Uterus (tissue), 4 donors: Measurements from ENCODE around the gene ADGRD1. TPM values are rescaled to one million over a fixed set of nuclear protein-coding genes. Genes with fewer than 3 reads are reported as not detected.

Experiments
- DNase-seq, 2 donors: peaks; one replicate each; pipeline ENCODE4 v3.0.0-alpha.2; 2019 to 2020
- H3K27ac ChIP-seq, 2 donors: fragments of 200-600 bp; sonication (generic); 1 replicate in 1 of 2; 2 replicates in 1 of 2; pipeline ENCODE4 v1.5.1; 2016 to 2018
- H3K27me3 ChIP-seq, 2 donors: fragments of 200-600 bp; sonication (generic); one replicate each; pipeline ENCODE4 v1.5.1; 2018 to 2019; ENCODE audit warnings: control low read depth in 1 of 2
- H3K36me3 ChIP-seq, 2 donors: fragments of 200-600 bp; sonication (generic); one replicate each; pipeline ENCODE4 v1.5.1; 2019; ENCODE audit warnings: control low read depth in 1 of 2
- H3K4me1 ChIP-seq, 2 donors: fragments of 200-600 bp; sonication (generic); one replicate each; pipeline ENCODE4 v1.5.1; 2018 to 2019; ENCODE audit warnings: control low read depth in 1 of 2
- H3K4me3 ChIP-seq, 2 donors: fragments of 200-600 bp; sonication (generic); 1 replicate in 1 of 2; 2 replicates in 1 of 2; pipeline ENCODE4 v1.5.1; 2018 to 2019; ENCODE audit warnings: mild to moderate bottlenecking in 1 of 2
- H3K9me3 ChIP-seq, 2 donors: fragments of 200-600 bp; sonication (generic); one replicate each; pipeline ENCODE4 v1.5.1; 2019; ENCODE audit warnings: control low read depth in 1 of 2
- POLR2A ChIP-seq, 2 donors: fragments of 450-650 bp; IDR thresholded peaks; one replicate each; pipeline ENCODE4 v1.6.1; 2016; ENCODE audit warnings: antibody characterized with exemption in 2 of 2, mild to moderate bottlenecking in 1 of 2, moderate library complexity in 1 of 2
- intact Hi-C: fragments of 100-400 bp; cut with DNase I; formaldehyde crosslinking; loops from one replicate; pipeline ENCODE4 v1.15.1; 2023; ENCODE audit warnings: low total_unique reads
- total RNA-seq, 4 donors: library from RNA; depleted of rRNA in 3 of 4; stranded (reverse); fragments of >200 nt in 3 of 4; gene quantifications; one replicate each; pipeline versions ENCODE4 v1.1.0 to v1.2.4, GENCODE V29; 2014 to 2023
- TF ChIP-seq, protein P1 (sequence below), 4 experiments: fragments of 200-600 bp in 2 of 4; fragments of 450-650 bp in 2 of 4; sonication (generic) in 2 of 4; IDR thresholded peaks; one replicate each; pipeline ENCODE4 v1.5.1; 2016 to 2019; ENCODE audit warnings: antibody characterized with exemption in 4 of 4, mild to moderate bottlenecking in 2 of 4, moderate library complexity in 1 of 4
- donor health status: DM: yes; HTN: yes; CAD: no.

ADGRD1 gene
- total RNA-seq, 4 donors from 2014 or later, result 13.5 to 89.9 (median 33.7) TPM

DNA sequence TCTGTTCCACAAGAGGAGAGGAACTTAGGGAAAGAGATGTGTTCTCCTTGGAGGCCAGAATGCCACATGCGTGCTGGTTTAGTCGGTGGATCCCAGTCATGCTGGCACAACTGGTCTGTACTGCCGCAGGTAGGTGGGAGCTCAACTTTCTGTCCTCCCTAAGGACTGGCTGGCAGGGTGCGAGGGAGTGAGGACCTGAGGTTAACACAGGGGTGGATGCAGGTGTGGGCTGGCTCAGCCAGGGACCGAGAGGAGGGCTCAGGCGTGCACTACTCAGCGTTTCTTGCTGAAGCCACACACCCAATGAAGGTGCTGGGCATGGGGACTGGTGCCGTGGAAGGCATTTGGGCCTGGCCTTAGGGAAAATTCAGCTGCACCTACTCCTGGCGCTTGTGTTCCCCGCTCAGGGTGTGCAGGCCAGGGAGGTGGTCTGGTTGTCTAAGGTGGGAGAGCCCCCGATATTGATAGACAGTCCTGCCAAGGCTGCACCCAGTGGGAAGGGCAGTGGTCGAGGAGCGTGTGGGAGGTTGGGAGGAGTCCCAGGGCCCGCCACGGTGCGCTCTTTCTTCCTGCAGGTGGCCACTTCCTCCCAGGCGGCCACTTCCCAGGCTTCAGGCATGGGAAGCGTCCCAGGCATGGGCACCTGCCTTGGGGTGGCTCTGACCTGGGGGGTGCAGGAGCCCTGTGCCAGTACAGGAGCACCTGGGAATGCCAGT lies 138.4 kb downstream of the ADGRD1 start:
- Histone ChIP-seq H3K9me3 (no peaks in the 10 kb centered on the region), H3K4me3 (no peak overlapping the region), H3K27ac (no peak overlapping the region), H3K27me3 (no peaks in the 10 kb centered on the region), H3K36me3 (no peaks in the 10 kb centered on the region), H3K4me1 (no peaks in the 10 kb centered on the region)
- peak; percentile 9 to 11 for DNase-seq
- TF ChIP-seq, protein P1, sequence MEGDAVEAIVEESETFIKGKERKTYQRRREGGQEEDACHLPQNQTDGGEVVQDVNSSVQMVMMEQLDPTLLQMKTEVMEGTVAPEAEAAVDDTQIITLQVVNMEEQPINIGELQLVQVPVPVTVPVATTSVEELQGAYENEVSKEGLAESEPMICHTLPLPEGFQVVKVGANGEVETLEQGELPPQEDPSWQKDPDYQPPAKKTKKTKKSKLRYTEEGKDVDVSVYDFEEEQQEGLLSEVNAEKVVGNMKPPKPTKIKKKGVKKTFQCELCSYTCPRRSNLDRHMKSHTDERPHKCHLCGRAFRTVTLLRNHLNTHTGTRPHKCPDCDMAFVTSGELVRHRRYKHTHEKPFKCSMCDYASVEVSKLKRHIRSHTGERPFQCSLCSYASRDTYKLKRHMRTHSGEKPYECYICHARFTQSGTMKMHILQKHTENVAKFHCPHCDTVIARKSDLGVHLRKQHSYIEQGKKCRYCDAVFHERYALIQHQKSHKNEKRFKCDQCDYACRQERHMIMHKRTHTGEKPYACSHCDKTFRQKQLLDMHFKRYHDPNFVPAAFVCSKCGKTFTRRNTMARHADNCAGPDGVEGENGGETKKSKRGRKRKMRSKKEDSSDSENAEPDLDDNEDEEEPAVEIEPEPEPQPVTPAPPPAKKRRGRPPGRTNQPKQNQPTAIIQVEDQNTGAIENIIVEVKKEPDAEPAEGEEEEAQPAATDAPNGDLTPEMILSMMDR (IDR thresholded peaks at IDR 0.05), result no peak
- TF ChIP-seq POLR2A (IDR thresholded peaks at IDR 0.05), result no peak
- intact Hi-C loops, result no loop called here

DNA sequence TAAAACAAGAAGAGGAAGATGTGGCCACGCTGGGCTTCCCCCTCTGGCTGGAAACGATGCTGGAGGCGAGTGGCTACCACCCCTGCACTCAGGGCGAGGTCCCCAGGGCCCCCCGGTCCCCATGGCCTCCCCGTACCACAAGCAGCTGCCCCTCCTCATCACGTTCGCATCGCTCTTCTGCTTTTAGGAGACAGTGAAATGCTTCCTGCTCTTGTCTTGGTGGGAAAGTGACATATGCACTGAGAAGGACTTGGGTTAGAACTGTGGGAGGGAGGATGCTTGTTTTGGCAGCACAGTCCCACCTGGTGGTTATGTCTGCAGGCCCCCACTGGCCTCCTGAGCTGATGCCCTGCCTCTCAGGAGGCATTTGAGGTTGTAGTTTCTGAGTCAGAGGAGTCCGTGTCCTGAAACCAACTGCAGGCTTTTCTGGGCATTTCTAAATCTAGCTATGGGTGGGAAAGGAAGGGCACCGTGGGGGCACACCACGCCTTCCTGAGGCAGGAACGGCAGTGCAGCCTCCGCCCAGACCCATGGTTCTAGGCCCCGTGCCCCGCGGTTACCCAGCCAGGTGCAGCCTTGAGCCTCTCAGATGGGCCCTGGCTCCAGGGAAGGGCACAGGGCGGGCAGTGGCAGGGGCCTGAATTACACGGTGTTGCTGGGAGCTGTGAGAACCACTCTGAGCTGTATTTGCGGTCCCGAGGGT lies 139.3 kb downstream of the ADGRD1 start:
- no peaks in the 10 kb centered on the region for H3K27me3 ChIP-seq
- no peaks in the 10 kb centered on the region for H3K9me3 ChIP-seq
- H3K27ac ChIP-seq, result no peak overlapping the region
- peak; percentile 6 to 10 for DNase-seq
- no peaks in the 10 kb centered on the region for H3K36me3 ChIP-seq
- H3K4me3 ChIP-seq, result no peak overlapping the region
- TF ChIP-seq POLR2A (IDR thresholded peaks at IDR 0.05), result no peak
- TF ChIP-seq, protein P1 (IDR thresholded peaks at IDR 0.05), result no peak
- intact Hi-C loops, result no loop called here
- H3K4me1 ChIP-seq, result no peaks in the 10 kb centered on the region

DNA sequence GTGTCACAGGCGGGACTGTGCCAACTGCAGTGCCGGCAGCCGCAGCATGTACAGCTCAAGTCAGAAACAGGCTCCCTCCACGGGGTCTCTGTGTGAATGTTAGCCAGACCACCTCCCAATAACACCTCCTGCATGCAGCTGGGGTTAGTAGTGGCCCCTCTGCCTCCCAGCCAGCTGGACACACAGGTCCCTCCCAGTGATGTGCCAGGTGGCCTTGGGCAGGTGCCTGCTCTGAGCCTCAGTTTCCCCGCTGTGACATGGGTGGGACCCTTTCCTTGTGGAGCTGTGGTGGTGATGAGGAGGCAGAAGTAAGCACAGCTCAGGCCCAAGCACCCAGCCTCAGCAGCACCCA lies 139.9 kb downstream of the ADGRD1 start:
- Histone ChIP-seq H3K36me3 (no peaks in the 10 kb centered on the region), H3K4me3 (no peak overlapping the region), H3K27ac (no peak overlapping the region), H3K4me1 (no peaks in the 10 kb centered on the region), H3K9me3 (no peaks in the 10 kb centered on the region), H3K27me3 (no peaks in the 10 kb centered on the region)
- DNase-seq, result peak in 1 of 2 donors; percentile 9
- intact Hi-C loops, result no loop called here
- TF ChIP-seq, protein P1 (IDR thresholded peaks at IDR 0.05), result no peak
- no peak for TF ChIP-seq POLR2A (IDR thresholded peaks at IDR 0.05)

DNA sequence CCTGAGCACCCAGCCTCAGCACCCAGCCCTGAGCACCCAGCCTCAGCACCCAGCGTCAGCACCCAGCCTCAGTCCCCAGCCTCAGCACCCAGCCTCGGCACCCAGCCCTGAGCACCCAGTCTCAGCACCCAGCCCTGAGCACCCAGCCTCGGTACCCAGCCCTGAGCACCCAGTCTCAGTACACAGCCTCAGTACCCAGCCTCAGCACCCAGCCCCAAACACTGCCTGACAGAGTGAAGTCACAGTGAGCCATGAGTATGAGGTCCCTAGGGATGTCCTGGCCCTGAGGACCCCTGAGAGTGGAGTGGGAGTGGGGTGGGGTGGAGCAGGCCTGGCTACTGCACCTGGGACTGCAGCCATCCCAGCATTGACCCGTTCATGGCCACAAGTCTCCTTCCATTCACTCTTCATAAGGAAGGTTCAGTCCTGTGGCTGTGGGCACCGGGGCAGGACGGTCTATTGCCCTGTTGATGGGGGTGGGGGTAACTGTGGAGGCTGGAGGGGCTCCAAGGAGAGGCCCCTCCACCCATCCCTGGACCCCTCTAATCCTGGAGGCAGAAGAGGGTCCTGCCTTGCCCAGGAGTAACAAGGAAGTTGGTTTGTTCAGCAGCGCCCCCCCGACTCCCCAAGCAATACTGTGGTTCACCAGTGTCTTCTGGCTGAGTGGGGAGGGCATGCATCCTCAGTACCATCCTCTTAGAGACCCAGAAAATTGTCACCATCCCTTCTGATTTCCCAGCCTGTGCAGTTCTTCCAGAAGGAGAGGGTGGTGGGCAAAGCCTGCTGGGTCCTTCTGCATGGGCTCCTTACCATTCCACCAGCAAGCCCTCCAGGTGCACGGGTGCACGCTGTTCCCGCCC lies 140.5 kb downstream of the ADGRD1 start:
- DNase-seq, result peak; percentile 7 to 13
- intact Hi-C loops, result no loop called here
- Histone ChIP-seq H3K9me3 (no peaks in the 10 kb centered on the region), H3K4me3 (no peak overlapping the region), H3K27ac (no peak overlapping the region), H3K27me3 (no peaks in the 10 kb centered on the region), H3K36me3 (no peaks in the 10 kb centered on the region), H3K4me1 (no peaks in the 10 kb centered on the region)
- no peak for TF ChIP-seq POLR2A (IDR thresholded peaks at IDR 0.05)
- TF ChIP-seq, protein P1 (IDR thresholded peaks at IDR 0.05), result no peak
